NCI-H345 treated with DMSO at 0.1 percent for 48 hours (cell line): Measurements from ENCODE around the gene FN1.
"Not testable (repeated sequence)": the region's sequence is repeated elsewhere in the genome, so short reads cannot be mapped to it uniquely, and the experiment has no call there.

ENCODE experiments used
- DNase-seq: peaks from one replicate; lab custom pipeline; 2025; ENCODE audit not compliant: unreplicated experiment; lab: John Stamatoyannopoulos, UW

Gene FN1

DNA sequence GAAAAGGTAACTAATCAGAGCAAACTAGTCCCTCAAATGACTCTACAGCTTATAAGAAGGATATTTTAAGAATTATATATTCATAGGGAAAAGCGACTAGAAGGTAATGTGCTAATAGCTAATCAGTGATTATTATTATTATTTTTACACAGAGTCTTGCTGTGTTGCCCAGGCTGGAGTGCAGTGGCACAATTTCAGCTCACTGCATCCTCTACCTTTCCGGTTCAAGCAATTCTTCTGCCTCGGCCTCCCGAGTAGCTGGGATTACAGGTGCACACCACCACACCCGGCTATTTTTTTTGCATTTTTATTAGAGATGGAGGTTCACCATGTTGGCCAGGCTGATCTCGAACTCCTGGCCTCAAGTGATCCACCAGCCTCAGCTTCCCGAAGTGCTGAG lies 27.4 kb downstream of the FN1 start:
- DNase-seq = not testable (repeated sequence)

DNA sequence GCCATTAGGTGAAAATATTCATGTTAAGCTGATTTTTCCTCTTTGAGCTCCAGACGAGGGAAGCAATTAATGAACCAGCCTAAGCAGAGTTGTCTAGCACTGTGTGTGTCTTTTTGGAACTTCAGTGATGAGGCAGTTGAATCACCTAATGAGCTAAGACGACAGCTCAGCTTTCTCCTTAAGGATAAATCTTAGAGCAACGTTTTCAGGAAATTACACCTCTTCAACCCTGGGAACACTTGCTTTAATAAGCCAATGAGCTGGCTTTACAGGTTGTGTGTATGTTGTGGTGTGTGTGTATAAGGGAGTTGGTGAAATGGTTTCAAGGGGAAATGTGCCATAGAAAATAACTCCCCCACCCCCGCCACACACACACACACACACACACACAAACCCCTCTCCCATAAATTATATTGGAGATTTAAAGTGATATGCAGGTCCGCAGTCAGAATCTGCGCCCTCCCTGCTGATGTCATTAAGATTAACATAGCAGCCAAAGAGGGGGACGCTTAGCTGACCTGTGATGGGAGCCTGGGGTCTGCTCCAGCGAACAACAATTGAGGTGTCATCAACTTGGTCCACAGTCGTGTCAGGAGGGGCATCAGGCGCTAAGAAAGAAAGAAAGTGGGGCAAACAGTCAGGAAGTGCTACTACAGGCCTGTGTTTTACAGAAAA lies 28.1 kb downstream of the FN1 start:
- no peak for DNase-seq

- no peak for DNase-seq
Measured at GRCh38 chr2:215407061-215407460, 28.8 kb downstream of the FN1 start.

GRCh38 chr2:215405722-215406581 lies 29.9 kb downstream of the FN1 start:
- no peak for DNase-seq

- DNase-seq = no peak
Measured at GRCh38 chr2:215404348-215405012, 31.4 kb downstream of the FN1 start.

- DNase-seq = no peak
Measured at GRCh38 chr2:215403441-215404347, 32.2 kb downstream of the FN1 start.

GRCh38 chr2:215401896-215402379 lies 33.9 kb downstream of the FN1 start:
- DNase-seq = no peak

GRCh38 chr2:215399067-215399716 lies 36.7 kb downstream of the FN1 start:
- no peak for DNase-seq

DNA sequence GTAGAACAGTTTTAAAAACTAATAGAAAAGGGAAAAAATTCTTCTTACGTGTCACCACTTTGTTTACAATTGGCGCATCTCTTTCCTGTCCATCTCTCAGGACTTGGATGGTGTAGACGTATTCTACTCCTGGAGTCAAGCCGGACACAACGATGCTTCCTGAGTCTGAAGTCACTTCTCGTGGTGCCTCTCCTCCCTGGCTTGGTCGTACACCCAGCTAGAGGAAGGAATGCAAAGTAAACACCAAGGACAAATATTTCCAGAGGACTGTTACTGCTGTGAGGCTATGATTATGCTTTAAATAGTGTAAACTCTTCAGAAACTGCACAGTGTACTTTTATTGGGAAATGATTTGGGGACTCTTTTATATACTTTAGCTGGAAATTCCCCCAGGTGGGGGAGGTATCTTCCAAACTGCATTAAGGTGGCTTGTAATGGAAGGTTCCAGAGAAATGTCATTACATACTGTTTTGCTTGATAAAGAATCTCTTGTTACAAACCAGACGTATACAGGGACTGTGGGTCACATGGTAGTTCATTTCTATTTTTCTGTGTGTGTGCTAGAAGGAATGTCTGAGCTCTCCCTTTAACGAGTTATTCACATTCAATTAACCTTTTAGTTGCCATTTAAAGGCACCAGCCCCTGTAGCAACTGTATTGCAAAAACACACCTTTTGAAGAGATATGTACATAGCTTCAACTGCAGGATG lies 38.1 kb downstream of the FN1 start:
- no peak for DNase-seq

- DNase-seq = no peak
Measured at GRCh38 chr2:215396595-215397313, 39.1 kb downstream of the FN1 start.

- DNase-seq = no peak
Measured at GRCh38 chr2:215395687-215396460, 40.0 kb downstream of the FN1 start.

DNA sequence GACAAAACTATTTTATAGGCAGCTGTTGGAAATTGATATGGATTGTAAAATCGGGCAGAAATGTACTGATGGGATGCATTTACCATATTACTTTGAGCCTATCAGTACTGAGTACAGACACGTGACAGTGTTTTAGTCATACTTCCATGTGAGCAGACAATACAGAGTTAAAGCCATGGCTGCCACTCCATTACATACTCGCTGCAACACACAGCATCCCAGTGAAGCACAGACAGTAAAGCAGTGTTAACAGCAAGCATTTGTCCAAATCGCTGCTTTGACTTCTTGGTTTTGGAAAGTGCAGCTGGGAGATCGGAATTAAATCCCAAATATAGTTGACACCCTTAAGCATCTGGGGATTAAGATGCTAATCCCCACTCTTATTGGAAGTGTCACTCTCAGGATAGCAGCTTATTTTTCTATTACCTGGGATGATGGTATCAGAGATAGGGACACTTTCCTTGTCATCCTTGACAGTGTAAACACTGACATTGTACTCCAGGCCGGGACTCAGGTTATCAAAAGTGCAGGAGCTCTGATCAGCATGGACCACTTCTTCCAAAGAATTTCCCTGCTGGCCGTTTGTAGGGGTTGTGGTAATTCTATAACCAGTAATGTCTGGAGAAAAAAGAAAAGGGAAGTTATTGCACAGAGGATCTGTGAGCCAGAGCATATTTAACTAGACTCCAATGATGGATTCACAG lies 41.6 kb downstream of the FN1 start:
- no peak for DNase-seq

DNA sequence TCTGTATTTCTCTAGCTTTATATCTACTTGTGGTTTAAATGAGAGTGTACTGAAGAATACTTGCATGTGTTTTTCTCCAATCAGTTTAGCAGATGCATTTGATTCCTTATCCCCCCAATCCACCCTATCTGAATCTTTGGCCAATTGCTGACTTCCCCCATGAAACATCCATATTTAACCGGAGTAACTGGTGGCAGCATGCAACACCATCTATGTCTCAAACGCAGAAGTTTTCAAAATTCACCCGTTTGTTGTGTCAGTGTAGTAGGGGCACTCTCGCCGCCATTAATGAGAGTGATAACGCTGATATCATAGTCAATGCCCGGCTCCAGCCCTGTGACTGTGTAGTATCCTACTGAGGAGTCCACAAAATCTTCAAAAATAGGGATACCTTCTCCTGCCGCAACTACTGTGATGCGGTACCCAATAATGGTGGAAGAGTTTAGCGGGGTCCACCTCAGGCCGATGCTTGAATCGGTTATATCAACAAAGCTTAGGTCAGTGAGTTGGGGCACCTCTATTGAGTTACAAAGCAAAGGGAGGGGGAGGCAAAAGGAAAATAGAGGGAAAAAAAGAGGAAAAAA lies 43.1 kb downstream of the FN1 start:
- DNase-seq = no peak

GRCh38 chr2:215392164-215392563 lies 43.7 kb downstream of the FN1 start:
- no peak for DNase-seq

DNA sequence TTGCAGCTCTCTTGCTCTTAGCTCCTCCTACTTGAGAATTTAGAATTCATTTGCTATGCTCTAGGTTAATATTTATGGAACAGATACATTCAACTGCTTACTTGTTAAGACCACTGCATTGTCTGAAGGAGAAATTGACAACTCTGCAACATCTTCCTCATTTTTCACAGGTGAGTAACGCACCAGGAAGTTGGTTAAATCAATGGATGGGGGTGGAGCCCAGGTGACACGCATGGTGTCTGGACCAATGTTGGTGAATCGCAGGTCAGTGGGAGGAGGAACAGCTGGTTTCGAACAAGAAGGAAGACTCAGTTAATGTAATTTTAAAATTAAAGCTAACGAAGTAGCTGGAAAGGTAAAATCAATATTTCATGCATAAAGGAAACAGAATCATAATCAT lies 44.3 kb downstream of the FN1 start:
- no peak for DNase-seq

- DNase-seq = no peak
Measured at GRCh38 chr2:215390550-215390913, 45.3 kb downstream of the FN1 start.

GRCh38 chr2:215388002-215388728 lies 47.7 kb downstream of the FN1 start:
- no peak for DNase-seq
